Globus pallidus (tissue), 1 donor: ENCODE data around the gene GPR12.
A peak's percentile ranks its signal among the peaks of the same experiment; 100 is the strongest.
"Not testable (repeated sequence)": the region's sequence is repeated elsewhere in the genome, so short reads cannot be mapped to it uniquely, and the experiment has no call there.

Source experiments
- DNase-seq: peaks from one replicate; pipeline ENCODE4 v3.0.0-alpha.2; 2015; ENCODE audit warnings: low spot score

GPR12 gene

DNA sequence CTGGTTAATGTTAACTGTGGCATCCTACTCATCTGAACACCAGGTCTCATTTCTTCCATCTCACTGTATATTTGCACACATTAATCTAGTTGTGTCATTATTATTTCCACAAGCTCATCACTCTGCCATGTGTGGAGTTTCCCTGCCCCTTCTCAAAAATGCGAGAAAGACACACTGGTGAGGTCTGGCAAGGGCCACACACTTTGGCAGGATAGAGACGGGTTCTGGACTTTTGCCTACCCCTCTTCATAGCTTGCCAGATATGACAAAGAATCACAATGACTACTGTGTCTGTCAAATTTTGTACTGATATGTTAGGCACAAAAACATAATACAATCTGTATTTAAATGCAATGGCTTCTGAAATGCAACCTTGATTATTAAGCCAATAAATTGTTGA is 12.9 kb downstream of the GPR12 start:
- no peak for DNase-seq

DNA sequence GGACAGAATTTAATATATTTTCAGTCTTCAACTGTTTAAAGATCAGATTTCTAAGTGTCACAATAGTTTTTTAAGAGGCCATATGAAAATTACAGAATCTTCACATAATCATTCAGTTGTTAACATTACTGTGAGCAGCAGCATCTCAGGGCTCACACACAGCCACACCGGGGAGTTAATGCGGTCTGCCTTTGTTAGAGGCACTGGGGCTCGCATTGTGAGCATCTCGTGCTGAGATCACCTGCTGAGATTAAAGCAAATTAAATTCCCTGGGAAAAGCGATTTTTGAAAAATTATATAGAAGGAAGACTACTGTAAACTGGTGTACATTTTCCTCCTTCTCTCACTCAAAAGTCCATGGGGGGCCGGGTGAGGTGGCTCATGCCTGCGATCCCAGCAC is 16.6 kb downstream of the GPR12 start:
- DNase-seq = no peak

GRCh38 chr13:26742691-26743358 is 17.8 kb downstream of the GPR12 start:
- no peak for DNase-seq

- DNase-seq = no peak
Measured at GRCh38 chr13:26735677-26736076, 24.9 kb downstream of the GPR12 start.

DNA sequence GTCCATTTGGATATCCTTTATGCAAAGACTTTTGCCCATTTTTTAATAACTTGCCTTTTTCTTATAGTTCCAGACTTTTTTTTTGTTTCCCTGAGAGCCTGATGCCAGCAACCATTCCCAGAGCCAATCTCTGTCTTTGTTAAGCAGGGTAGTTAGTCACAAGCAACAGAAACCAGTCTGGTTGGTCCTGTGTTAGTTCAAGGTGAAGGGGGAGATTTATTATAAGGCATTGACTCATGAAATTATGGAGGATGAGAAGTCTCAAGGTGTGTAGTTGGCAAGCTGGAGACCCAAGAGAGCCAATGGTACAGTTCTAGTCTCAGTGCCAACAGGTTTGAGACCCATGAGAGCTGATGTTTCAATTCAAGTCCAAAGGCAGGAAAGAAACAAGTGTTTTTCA is 33.0 kb downstream of the GPR12 start:
- DNase-seq = no peak

DNA sequence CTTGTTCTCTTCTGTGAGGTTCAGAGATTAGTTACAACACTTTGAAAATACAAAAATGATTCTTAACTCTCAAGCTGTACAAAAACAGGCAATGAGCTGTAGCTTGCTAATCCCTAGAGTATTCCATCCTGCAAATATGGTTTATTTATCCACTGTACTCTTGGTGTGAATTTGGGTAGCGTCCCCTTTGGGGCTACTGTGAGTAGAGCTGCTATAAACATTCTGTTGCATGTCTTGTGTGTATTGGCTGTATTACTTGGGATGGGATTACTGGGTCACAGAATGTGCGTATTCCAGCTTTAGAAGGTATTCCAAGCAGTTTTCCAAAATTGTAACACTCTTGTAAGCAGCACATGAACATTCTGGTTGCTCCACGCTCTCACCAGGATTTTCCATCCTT is 33.5 kb downstream of the GPR12 start:
- DNase-seq = no peak

GRCh38 chr13:26726684-26727083 is 33.9 kb downstream of the GPR12 start:
- no peak for DNase-seq

- DNase-seq = not testable (repeated sequence)
Measured at GRCh38 chr13:26723620-26724019, 37.0 kb downstream of the GPR12 start.

DNA sequence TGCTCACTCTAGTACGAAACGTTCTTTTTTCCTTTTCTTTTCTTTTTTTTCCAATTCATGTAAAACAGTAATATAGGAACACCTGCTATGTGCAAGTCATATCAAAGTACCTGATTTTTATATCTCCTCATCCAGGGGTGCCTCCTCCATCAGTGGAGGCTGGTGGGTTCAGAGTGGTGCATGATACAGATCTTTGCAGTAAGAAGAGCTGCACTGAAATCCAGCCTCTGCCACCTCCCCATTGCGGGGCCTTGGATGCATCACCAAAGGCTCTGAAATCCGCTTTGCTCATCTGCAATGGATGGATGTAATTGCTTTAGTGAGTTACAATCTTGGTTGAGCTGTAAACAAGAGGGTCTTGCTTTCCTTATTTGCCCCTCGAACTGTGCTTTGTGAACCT is 38.3 kb downstream of the GPR12 start:
- DNase-seq = no peak

DNA sequence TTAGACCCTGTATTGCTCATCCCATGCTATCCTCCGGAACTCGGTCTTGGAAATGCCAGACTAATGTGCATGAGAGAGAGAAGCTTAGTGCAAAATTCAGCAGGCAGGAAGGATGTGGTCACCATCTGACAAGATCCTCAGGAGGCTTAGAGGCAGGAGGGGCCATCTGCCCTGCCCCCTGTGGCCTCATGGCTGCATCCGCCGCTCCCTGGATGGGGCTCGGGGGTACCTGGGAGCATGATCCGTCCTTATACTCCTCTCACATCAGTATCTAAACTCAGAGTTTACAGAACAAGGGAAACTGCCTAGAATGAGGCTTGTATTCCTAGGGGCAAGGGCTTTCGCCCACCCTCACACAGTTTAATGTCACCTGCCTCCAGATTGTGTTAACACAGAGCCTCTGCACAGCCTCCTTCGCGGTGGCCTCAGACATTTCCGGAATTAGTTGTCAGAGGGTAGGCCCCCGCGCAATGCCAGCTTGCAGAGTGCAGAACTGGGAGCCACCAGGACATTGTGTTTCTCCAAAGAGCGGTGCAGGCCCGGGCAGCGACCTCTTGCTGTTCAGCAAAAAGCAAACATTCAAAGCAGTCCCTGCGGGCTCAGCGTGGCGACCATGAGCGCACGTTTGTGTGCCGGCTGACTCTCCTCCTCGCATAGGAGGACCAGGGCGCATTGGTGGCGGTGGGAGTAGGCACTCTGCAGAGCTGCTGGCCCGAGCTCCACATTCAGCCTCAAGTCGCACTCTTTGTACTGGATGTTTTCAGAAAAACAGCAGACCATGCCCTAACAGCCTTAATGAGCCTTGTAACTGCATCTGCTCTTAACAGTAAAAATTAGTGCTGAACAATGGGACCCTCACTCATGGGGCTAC is 39.1 kb downstream of the GPR12 start:
- peak; percentile 13 for DNase-seq

- no peak for DNase-seq
Measured at GRCh38 chr13:26719356-26719945, 41.1 kb downstream of the GPR12 start.

DNA sequence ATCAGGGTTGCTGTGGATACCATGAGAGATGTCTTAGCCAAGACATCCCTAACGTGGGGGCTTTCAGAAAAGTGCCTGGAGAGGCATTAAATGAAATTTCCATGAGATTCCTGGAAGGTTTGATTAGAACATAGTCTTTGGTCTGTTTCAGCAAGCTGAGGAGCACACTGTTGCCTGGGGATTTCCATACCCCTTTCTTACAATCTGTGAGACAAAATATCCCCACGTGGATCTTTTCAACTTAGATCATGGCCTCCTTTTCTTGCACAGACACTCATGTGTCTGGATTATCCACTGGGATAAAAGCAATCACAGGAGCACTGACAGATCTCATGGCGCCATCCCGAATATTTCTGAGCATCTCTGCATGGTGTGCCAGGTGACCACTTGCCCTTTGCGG is 41.7 kb downstream of the GPR12 start:
- DNase-seq = no peak

GRCh38 chr13:26718146-26718545 is 42.4 kb downstream of the GPR12 start:
- no peak for DNase-seq

DNA sequence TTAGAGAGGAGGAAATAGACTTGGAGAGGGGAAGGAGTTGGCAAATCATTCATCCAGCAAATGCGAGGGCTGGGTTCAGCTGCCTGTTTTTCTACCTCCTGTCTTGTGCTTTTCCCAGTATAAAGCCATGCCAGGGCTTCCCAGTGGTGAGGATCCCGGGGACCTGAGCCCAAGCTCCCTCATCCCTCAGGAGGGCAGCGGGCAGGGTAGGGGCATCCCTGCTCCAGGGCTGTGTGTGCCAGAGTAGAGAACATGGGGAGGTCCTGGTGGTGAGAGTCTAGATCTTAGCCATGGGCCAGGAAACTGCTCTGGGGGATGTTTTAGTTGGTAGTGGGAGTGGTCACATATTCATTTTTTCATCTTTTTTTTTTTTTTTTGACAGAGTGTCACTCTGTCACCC is 43.6 kb downstream of the GPR12 start:
- DNase-seq = no peak

DNA sequence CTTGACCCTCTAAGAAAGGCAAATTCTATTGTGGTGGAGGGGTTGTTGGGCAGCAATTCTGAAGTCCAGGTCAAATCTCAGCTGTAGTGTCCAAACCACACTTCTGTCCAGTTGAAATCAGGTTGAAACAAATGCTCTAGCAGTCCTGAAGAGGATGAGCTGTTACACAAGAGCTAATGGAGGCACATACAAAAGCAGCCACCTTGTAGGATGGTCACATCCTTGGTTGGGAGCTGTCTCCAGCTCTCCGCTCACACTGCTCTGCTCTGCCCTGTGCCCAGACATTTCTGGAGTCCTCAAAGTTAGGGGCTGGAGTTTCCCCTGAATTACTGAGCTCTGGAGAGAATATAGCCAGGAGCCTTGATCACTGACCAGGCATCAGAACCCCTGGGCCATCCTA is 47.2 kb downstream of the GPR12 start:
- no peak for DNase-seq

DNA sequence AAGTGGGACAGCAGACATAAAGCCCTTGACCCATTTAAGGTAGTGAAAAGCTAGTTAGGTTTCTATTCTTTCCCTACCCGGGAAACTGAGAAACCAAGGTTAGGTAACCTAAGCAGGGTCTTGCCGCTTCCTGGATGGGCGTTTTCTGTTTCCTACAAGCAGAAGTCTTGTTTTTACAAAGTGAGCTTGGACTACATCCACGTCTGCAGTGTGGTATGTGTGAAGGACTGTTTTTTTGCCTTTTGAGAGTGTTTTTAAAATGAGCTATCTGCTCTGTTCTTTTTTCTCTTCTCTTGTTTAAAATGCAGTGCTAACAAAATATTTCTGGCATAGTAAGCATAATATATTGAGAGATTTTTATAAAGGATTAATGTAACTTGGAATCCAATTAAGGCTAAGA is 49.4 kb downstream of the GPR12 start:
- DNase-seq = no peak

DNA sequence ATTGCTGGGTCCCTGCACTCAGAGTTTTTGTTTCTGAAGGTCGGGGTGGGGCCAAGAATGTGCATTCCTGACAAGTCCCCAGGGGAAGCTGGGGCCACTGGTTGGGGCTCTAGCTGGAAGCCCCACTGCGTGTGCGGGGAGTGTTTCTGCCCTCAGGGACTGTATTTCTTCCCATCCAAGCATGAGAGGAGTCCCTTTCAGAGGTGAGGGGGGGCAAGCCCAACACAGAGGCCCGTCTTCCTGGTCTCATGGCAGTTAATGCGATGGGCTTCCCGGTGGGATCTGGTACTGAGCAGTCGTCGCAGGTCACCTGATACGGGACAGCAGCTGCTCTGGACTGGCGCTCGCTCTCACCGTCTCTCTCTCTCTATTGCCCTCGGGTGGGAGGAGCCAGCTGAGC is 50.4 kb downstream of the GPR12 start:
- no peak for DNase-seq

DNA sequence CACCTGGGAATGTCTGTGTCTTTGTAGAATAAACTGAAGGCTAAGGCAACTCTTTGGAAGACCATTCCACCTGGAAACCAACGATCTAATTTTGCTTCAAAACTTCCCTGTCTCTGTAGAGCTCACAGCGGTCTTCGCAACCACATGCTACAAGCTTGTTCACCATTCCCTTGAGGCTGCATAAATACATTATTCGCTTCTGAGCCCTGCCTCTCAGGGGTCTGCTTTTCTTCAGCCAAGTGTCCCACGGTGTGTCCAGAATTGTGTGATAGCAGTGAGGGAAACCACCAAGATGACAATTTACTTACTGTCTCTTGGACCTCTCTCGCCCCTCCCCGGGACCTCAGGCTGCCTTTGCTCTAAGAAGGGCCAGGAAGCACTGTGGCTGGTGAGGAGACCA is 51.1 kb downstream of the GPR12 start:
- DNase-seq = no peak

DNA sequence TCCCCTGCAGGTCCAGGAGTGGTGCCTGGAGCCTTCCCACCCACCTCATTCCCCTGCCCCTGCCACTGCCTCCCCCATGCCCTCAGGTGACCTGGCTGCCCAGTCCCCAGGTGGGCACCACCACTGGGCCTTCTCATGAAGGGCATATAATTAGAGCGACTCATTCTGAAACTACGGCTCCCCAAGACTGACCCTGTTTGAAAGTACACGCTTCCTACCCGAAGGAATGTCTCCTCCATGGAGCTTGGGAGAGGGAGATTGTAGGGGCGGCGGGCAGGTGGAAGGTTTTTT is 52.6 kb downstream of the GPR12 start:
- DNase-seq = no peak

- peak; percentile 60 for DNase-seq
Measured at GRCh38 chr13:26707122-26708006, 53.2 kb downstream of the GPR12 start.

GRCh38 chr13:26706381-26706780 is 54.2 kb downstream of the GPR12 start:
- no peak for DNase-seq

DNA sequence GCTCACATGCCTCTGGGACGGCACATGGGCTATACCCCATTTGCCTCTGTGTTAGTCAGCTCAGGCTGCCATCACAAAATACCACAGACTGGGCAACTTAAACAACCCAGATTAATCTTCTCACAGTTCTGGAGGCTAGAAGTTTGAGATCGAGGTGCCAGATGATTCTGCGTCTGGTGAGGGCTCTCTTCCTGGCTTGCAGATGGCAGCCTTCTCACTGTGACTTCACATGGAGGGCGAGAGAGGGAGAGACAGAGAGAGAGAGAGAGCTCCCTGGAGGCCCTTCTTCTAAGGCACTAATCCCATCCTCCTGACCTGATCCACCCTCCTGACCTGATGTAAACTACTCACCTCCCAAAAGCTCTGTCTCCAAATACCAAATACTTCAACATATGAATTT is 55.0 kb downstream of the GPR12 start:
- DNase-seq = no peak
